K562 (cell line): ENCODE results near the gene RNF207. TPM values are rescaled to one million over a fixed set of nuclear protein-coding genes. Genes with fewer than 3 reads are reported as not detected.

Experiments used
- ARNT ChIP-seq, 2 experiments: fragments of 450-650 bp; IDR thresholded peaks; 2 replicates each; pipeline ENCODE4 v1.6.1; 2016; ENCODE audit warnings: mild to moderate bottlenecking in 1 of 2
- BCLAF1 ChIP-seq, 2 experiments: fragments of 450-650 bp in 1 of 2; IDR thresholded peaks; 2 replicates each; pipeline ENCODE4 v1.6.1; 2011 to 2017; ENCODE audit warnings: low read depth in 2 of 2, antibody characterized with exemption in 1 of 2, borderline replicate concordance in 1 of 2, low read length in 1 of 2, mild to moderate bottlenecking in 1 of 2, mixed read lengths in 1 of 2; ENCODE audit not compliant: control insufficient read depth in 1 of 2
- E2F5 ChIP-seq: sonication (generic); formaldehyde crosslinking; IDR thresholded peaks from 2 replicates; pipeline ENCODE4 v1.8.0; 2022; ENCODE audit warnings: mild to moderate bottlenecking, missing genetic modification reagents
- E4F1 ChIP-seq: fragments of 250-450 bp; sonication (Bioruptor Pico); IDR thresholded peaks from 2 replicates; pipeline ENCODE4 v1.5.0; 2021; ENCODE audit warnings: mild to moderate bottlenecking, borderline replicate concordance
- PTRF ChIP-seq: fragments of 450-650 bp; IDR thresholded peaks from 2 replicates; pipeline ENCODE4 v1.6.1; 2016; ENCODE audit warnings: mild to moderate bottlenecking, missing genetic modification characterization, missing compliant biosample characterization
- RBM17 ChIP-seq: fragments of 200-400 bp; formaldehyde crosslinking; IDR thresholded peaks from 2 replicates; pipeline ENCODE4 v1.6.1; 2017; ENCODE audit warnings: low read depth, mild to moderate bottlenecking, low read length, borderline replicate concordance
- SAFB2 ChIP-seq: fragments of 200-400 bp; formaldehyde crosslinking; IDR thresholded peaks from 2 replicates; pipeline ENCODE4 v1.6.1; 2018; ENCODE audit warnings: borderline replicate concordance, low read length, low read depth, moderate library complexity; ENCODE audit not compliant: severe bottlenecking
- TCF7L2 ChIP-seq: fragments of 150-350 bp; IDR thresholded peaks from 2 replicates; pipeline ENCODE4 v1.6.1; 2016; ENCODE audit warnings: low read depth, mild to moderate bottlenecking, low read length, moderate library complexity
- USF2 ChIP-seq: sonication (generic); formaldehyde crosslinking; IDR thresholded peaks from 2 replicates; pipeline ENCODE4 v1.5.0; 2020; ENCODE audit warnings: missing genetic modification reagents
- VEZF1 ChIP-seq: fragments of 200-800 bp; sonication (Bioruptor generic); IDR thresholded peaks from 2 replicates; pipeline ENCODE4 v1.6.1; 2017; ENCODE audit warnings: missing genetic modification characterization, missing compliant biosample characterization
- ZNF277 ChIP-seq: fragments of 250-450 bp; sonication (Bioruptor Pico); IDR thresholded peaks from 2 replicates; pipeline ENCODE4 v1.8.0; 2022; ENCODE audit warnings: inconsistent platforms, mild to moderate bottlenecking, moderate library complexity, borderline replicate concordance
- ZNF436 ChIP-seq: fragments of 250-450, 450-650 bp; sonication (Bioruptor Pico); formaldehyde crosslinking; IDR thresholded peaks from 2 replicates; pipeline ENCODE4 v1.7.0; 2020; ENCODE audit warnings: mild to moderate bottlenecking
- ZNF655 ChIP-seq: fragments of 250-450 bp; sonication (Bioruptor Pico); IDR thresholded peaks from 2 replicates; pipeline ENCODE4 v1.5.0; 2021
- polyA plus RNA-seq, 8 experiments: library from polyadenylated mRNA; depleted of rRNA in 4 of 8; stranded (reverse) in 5 of 8; unstranded in 3 of 8; fragments of >200 nt; fragmentation: Nextera tagmentation in 2 of 8; fragmentation: Illumina TruSeq in 1 of 8; extraction: Ambion mirVana in 2 of 8; extraction: Trizol in 1 of 8; gene quantifications; 2 replicates each; pipeline versions ENCODE4 v1.2.1 to v1.2.3, GENCODE V29; 2011 to 2014; ENCODE audit warnings: inconsistent platforms in 1 of 8, missing spikeins in 1 of 8
- total RNA-seq, 7 experiments: library from RNA; depleted of rRNA in 6 of 7; stranded (reverse); fragments of >200 nt in 6 of 7; fragmentation: Illumina TruSeq in 2 of 7; extraction: Trizol in 2 of 7; gene quantifications; 2 replicates each; pipeline versions ENCODE4 v1.2.1 to v1.2.3, GENCODE V29; 2011 to 2021; ENCODE audit warnings: low replicate concordance in 1 of 7

Gene RNF207
- total and polyA plus RNA-seq, 9 of the 15 experiments (the other 6 are each of a cell fraction or from before 2014, with no cell fraction given): 2.7 to 30.6 (median 12.9) TPM

GRCh38 chr1:6245086-6245868, 39.4 kb downstream of the RNF207 start (continued):
- TF ChIP-seq USF2 (CRISPR knock-in tag) (no peak), ARNT (IDR thresholded peaks at IDR 0.05) (no peak), PTRF (tag) (no peak), ZNF655 (CRISPR knock-in tag) (no peak), SAFB2 (no peak), E2F5 (CRISPR knock-in tag) (peak; percentile 98), RBM17 (no peak), E4F1 (CRISPR knock-in tag) (no peak), ZNF436 (CRISPR knock-in tag) (no peak), VEZF1 (CRISPR knock-in tag) (peak; percentile 33; the same call in 1 of the 2 replicates), BCLAF1 (IDR thresholded peaks at IDR 0.05; ENCODE audit: borderline replicate concordance in 1 of 2, control insufficient read depth in 1 of 2, low read depth in 2 of 2, low read length in 1 of 2) (no peak), TCF7L2 (no peak), ZNF277 (CRISPR knock-in tag) (no peak)
